Measurements from ENCODE around the gene DAP.

GRCh38 chr5:10736808-10737207, 24.2 kb downstream of the DAP start:
- TF ChIP-seq, protein P1, sequence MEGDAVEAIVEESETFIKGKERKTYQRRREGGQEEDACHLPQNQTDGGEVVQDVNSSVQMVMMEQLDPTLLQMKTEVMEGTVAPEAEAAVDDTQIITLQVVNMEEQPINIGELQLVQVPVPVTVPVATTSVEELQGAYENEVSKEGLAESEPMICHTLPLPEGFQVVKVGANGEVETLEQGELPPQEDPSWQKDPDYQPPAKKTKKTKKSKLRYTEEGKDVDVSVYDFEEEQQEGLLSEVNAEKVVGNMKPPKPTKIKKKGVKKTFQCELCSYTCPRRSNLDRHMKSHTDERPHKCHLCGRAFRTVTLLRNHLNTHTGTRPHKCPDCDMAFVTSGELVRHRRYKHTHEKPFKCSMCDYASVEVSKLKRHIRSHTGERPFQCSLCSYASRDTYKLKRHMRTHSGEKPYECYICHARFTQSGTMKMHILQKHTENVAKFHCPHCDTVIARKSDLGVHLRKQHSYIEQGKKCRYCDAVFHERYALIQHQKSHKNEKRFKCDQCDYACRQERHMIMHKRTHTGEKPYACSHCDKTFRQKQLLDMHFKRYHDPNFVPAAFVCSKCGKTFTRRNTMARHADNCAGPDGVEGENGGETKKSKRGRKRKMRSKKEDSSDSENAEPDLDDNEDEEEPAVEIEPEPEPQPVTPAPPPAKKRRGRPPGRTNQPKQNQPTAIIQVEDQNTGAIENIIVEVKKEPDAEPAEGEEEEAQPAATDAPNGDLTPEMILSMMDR (conservative IDR thresholded peaks at IDR 0.05; ENCODE audit: low read depth, low read length), result no peak
- TF ChIP-seq POLR2A (IDR thresholded peaks at IDR 0.05; ENCODE audit: low read depth, low read length) (no peak), RAD21 (IDR thresholded peaks at IDR 0.05; ENCODE audit: low read length) (no peak), BHLHE40 (IDR thresholded peaks at IDR 0.05; ENCODE audit: low read depth, low read length) (no peak), MXI1 (IDR thresholded peaks at IDR 0.05; ENCODE audit: borderline replicate concordance, low read depth, low read length) (no peak), CEBPB (IDR thresholded peaks at IDR 0.05; ENCODE audit: low read depth, low read length) (no peak), RCOR1 (IDR thresholded peaks at IDR 0.05; ENCODE audit: insufficient replicate concordance, low read length) (no peak), CHD1 (IDR thresholded peaks at IDR 0.05; ENCODE audit: low read depth, low read length) (no peak), MAZ (IDR thresholded peaks at IDR 0.05; ENCODE audit: borderline replicate concordance, low read depth, low read length) (no peak), SMC3 (IDR thresholded peaks at IDR 0.05; ENCODE audit: low read depth, low read length) (no peak)
- TF ChIP-seq, protein P2, sequence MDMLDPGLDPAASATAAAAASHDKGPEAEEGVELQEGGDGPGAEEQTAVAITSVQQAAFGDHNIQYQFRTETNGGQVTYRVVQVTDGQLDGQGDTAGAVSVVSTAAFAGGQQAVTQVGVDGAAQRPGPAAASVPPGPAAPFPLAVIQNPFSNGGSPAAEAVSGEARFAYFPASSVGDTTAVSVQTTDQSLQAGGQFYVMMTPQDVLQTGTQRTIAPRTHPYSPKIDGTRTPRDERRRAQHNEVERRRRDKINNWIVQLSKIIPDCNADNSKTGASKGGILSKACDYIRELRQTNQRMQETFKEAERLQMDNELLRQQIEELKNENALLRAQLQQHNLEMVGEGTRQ (IDR thresholded peaks at IDR 0.05; ENCODE audit: low read depth, low read length), result no peak
